GM18498 (cell line): ENCODE measurements around the gene INAFM1.

Experiments
- ATAC-seq: cut with Tn5 transposase; IDR thresholded peaks from one replicate; pipeline ENCODE4 v1.9.1; 2021; ENCODE audit warnings: mild to moderate bottlenecking, moderate library complexity; ENCODE audit not compliant: unreplicated experiment

INAFM1 gene

GRCh38 chr19:47274071-47274890 lies at the start of gene INAFM1:
Gene INAFM1, plus strand, starts transcription at chr19:47274885. Its CDS starts 35 bp downstream, at chr19:47274920.
- peak; percentile 67 for ATAC-seq

- ATAC-seq = peak; percentile 41
These were observed 48.8 kb upstream of the INAFM1 start for GRCh38 chr19:47225746-47226425.

- ATAC-seq = peak; percentile 24
These were observed 48.0 kb upstream of the INAFM1 start for GRCh38 chr19:47226426-47227351.

- ATAC-seq = no peak
These were observed 47.1 kb upstream of the INAFM1 start for GRCh38 chr19:47227352-47228167.

- ATAC-seq = no peak
These were observed 46.3 kb upstream of the INAFM1 start for GRCh38 chr19:47228168-47228936.

- ATAC-seq = no peak
These were observed 45.6 kb upstream of the INAFM1 start for GRCh38 chr19:47228937-47229675.

- no peak for ATAC-seq
These were observed 45.0 kb upstream of the INAFM1 start for GRCh38 chr19:47229676-47230053.

- ATAC-seq = peak; percentile 23
These were observed 44.4 kb upstream of the INAFM1 start for GRCh38 chr19:47230054-47230920.

GRCh38 chr19:47230921-47231214 lies 43.8 kb upstream of the INAFM1 start, which contains the start of gene BBC3:
Gene BBC3, minus strand, starts transcription at chr19:47231199. Its CDS starts 2,768 bp downstream, at chr19:47228431.
- no peak for ATAC-seq

GRCh38 chr19:47231215-47232054 lies 43.2 kb upstream of the INAFM1 start:
- ATAC-seq = peak; percentile 36

GRCh38 chr19:47232422-47233211 lies 42.1 kb upstream of the INAFM1 start:
- no peak for ATAC-seq

- no peak for ATAC-seq
These were observed 38.5 kb upstream of the INAFM1 start for GRCh38 chr19:47236072-47236675.

GRCh38 chr19:47239152-47239551 lies 35.5 kb upstream of the INAFM1 start:
- no peak for ATAC-seq

GRCh38 chr19:47239610-47240296 lies 34.9 kb upstream of the INAFM1 start:
- ATAC-seq = no peak

GRCh38 chr19:47240556-47240955 lies 34.1 kb upstream of the INAFM1 start:
- ATAC-seq = no peak
